AG09309 (cell line): ENCODE results near the gene CLDND2.

Source experiments
- DNase-seq: peaks from one replicate; pipeline ENCODE4 v3.0.0-alpha.2; 2010; ENCODE audit warnings: low read depth
- H3K4me3 ChIP-seq: 2 replicates; pipeline ENCODE4 v1.5.1; 2011; ENCODE audit warnings: mild to moderate bottlenecking, low read depth, low read length, moderate library complexity; ENCODE audit not compliant: control insufficient read depth
- TF ChIP-seq, protein P1 (sequence below): IDR thresholded peaks from 2 replicates; pipeline ENCODE4 v1.5.1; 2011; ENCODE audit warnings: mild to moderate bottlenecking, low read depth, low read length, inconsistent platforms; ENCODE audit not compliant: insufficient read depth, control insufficient read depth; ENCODE audit errors: missing control alignments

The CLDND2 gene

DNA sequence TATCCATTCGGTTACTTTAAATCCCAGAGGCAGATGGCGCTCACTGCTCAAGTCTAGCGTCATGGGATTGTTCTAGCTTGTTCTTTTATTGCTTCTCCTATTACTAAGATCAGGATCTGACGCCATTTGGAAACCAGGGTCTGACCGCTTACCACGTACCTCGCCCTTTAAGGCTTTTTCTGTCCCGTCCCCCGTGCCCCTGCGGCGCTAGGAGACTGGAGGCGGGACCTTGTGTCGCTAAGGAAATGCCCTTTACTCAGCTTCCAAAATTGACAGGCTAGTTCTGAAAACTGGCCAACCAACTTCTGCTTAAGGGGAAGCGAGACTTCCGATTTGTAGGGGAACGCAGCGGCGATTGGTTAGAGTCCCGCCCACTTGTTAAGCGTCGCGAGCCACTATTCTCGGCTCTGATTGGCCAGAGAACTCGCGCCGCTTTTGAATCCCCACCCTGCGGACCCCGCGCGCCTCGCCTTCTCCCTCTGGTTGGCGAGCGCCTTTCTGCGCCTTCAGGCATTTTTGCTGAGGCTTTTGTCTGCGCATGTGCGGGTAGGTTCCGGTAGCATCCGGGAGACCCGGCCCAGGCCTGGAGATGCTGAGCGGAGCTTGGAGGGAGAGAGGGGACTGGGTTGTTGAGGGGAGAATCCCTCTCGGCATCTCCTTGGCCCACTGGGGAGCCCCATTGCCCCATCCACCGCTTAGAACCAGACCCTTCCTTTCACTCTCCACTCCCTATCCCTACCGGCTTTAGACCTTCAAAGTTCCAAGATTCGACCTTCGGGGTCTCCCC, 25.4 kb upstream of the CLDND2 start:
- peak; percentile 97 for DNase-seq
- TF ChIP-seq, protein P1, sequence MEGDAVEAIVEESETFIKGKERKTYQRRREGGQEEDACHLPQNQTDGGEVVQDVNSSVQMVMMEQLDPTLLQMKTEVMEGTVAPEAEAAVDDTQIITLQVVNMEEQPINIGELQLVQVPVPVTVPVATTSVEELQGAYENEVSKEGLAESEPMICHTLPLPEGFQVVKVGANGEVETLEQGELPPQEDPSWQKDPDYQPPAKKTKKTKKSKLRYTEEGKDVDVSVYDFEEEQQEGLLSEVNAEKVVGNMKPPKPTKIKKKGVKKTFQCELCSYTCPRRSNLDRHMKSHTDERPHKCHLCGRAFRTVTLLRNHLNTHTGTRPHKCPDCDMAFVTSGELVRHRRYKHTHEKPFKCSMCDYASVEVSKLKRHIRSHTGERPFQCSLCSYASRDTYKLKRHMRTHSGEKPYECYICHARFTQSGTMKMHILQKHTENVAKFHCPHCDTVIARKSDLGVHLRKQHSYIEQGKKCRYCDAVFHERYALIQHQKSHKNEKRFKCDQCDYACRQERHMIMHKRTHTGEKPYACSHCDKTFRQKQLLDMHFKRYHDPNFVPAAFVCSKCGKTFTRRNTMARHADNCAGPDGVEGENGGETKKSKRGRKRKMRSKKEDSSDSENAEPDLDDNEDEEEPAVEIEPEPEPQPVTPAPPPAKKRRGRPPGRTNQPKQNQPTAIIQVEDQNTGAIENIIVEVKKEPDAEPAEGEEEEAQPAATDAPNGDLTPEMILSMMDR, result peak; percentile 3
- peak overlapping the region; percentile 56 for H3K4me3 ChIP-seq

DNA sequence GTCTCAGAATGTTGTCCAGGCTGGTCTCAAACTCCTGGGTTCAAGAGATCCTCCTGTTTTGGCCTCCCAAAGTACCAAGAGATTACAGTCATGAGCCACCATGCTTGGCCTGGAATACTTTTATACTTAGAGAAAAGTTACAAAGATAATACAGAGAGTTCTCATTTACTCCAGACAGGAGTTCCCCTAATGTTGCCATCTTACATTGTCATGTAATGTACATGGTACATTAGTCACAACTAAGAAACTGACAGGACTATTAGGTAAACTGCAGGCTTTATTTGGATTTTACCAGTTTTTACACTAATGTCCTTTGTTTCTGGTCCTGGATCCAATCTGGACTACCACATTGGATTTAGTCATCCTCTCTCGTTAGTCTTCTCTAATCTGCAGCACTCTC, 23.9 kb upstream of the CLDND2 start:
- H3K4me3 ChIP-seq, result no peak overlapping the region
- no peak for DNase-seq

DNA sequence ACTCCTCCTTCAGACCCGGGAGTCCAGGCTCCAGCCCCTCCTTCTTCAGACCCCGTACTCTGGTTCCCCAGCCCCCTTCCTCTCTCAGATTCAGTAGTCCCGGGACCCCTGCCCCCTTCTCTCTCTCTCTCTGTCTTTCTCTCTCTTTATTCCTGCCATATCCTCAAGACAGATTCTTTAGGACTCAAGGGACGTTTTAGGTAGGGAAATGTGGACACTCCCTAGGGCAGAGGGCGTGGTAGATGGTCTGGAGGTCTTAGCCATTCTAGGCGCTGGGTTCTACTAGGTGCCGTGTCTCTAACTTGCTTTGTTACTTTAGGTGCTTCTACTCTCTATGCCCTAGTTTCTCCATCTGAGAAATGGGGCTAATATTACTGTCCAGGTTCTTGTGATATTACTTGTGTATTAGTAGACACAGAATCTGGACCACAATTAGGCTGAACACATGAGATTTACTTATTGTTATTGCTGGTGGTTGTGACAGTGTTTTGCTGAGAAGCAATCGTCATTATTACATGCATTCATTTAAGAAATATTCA, 22.3 kb upstream of the CLDND2 start:
- TF ChIP-seq, protein P1, result no peak
- no peak for DNase-seq

More for the DNA sequence above, 23.9 kb upstream of the CLDND2 start:
- TF ChIP-seq, protein P1, result no peak

DNA sequence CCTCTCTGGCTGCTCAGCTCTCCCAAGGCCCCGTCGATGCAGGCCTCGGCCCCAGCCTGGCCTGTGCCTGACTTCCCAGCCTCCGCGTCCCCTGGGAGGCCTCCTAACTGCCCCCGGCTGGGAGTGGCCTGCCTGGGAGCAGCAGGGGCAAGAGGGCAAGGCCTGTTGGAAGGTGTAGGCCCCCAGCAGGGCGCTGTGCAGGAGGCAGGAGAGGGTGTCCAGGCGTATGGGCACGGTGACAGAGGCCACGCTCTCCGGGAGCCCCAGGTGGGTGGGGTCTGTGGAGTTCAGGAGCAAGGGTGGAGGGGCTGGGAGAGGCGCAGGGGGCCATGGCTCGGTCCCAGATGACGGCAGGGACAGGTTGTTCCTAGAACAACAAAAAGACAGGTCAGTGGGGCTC, 20.3 kb upstream of the CLDND2 start:
- no peak for DNase-seq
- TF ChIP-seq, protein P1, result no peak

More for the DNA sequence above, 22.3 kb upstream of the CLDND2 start:
- no peak overlapping the region for H3K4me3 ChIP-seq

DNA sequence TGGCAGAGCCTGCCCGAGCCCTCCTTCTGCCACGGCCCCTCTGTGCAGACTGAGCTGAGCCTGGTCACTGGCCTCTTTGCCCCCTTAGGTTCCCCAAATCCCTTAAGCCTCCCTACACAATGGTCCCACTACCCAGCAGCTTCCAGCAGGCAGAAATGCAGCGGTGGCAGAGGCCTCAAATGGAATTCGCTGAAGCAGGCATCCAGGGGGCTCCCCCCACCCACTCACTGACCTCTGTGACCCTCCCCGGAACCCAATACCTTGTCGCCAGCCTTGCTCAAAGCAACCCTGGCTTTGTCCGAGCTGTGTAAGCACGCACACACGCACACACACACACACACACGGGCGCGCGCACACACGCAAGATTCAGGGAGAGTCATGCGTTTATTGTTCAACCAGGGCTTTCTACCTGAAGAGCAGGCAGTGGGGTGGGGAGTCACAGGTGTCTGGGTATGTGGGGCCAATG, 19.2 kb upstream of the CLDND2 start, which contains the start of gene LIM2:
TSS of gene LIM2 (minus strand) at position 51 of the 466 bp plus-strand sequence. CDS start 531 bp downstream, outside the sequence.
- no peak within 1 kb of the TSS for H3K4me3 ChIP-seq
- TF ChIP-seq, protein P1, result no peak
- DNase-seq, result no peak

More for the DNA sequence above, 20.3 kb upstream of the CLDND2 start:
- H3K4me3 ChIP-seq, result no peak overlapping the region

DNA sequence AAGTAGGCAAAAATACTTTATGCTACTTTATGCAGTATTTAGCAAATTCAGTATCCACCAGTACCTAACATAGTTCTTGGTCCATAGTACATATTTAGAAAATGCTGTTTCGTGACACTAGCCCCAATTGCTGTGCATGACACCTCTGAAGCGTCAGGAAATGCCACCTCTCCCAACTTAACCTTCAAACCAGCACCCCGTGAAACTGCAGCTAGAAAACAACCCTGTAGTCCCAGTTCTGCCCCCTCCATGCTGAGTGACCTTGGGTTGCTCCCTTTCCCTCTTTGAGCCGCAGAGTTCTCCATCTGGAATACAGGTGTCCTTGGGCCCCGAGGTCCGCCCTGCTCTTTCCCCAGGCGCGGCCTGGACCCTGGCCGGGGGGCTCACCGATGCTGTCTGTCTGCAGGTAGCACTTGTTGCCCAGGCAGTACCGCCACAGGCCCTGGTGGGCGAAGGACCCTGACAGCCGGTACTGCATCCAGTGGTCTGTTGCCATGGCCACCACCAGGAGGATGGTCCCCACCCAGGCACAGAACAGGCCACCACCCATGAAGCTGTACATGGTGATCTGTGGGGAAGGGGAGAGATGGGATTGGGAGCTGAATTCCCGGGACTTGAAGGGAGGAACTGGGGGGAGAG, 18.2 kb upstream of the CLDND2 start:
- H3K4me3 ChIP-seq, result no peak overlapping the region
- TF ChIP-seq, protein P1, result no peak
- no peak for DNase-seq
